Fibroblast of mammary gland (primary cell): Measurements from ENCODE around the gene DNAH1.

Experiments
- DNase-seq: peaks from one replicate; pipeline ENCODE4 v3.0.0-alpha.2; 2010; ENCODE audit warnings: low read depth
- H3K4me3 ChIP-seq: 2 replicates; pipeline ENCODE4 v1.5.1; 2011; ENCODE audit warnings: low read depth, mild to moderate bottlenecking, low read length, moderate library complexity; ENCODE audit not compliant: control insufficient read depth
- TF ChIP-seq, protein P1 (sequence below): conservative IDR thresholded peaks from 2 replicates; pipeline ENCODE4 v1.5.1; 2011; ENCODE audit warnings: low read depth, low read length, inconsistent platforms; ENCODE audit not compliant: control insufficient read depth, insufficient read depth

Gene DNAH1

GRCh38 chr3:52359116-52359855 lies 43.2 kb downstream of the DNAH1 start:
- no peak overlapping the region for H3K4me3 ChIP-seq
- TF ChIP-seq, protein P1, sequence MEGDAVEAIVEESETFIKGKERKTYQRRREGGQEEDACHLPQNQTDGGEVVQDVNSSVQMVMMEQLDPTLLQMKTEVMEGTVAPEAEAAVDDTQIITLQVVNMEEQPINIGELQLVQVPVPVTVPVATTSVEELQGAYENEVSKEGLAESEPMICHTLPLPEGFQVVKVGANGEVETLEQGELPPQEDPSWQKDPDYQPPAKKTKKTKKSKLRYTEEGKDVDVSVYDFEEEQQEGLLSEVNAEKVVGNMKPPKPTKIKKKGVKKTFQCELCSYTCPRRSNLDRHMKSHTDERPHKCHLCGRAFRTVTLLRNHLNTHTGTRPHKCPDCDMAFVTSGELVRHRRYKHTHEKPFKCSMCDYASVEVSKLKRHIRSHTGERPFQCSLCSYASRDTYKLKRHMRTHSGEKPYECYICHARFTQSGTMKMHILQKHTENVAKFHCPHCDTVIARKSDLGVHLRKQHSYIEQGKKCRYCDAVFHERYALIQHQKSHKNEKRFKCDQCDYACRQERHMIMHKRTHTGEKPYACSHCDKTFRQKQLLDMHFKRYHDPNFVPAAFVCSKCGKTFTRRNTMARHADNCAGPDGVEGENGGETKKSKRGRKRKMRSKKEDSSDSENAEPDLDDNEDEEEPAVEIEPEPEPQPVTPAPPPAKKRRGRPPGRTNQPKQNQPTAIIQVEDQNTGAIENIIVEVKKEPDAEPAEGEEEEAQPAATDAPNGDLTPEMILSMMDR, result no peak
- no peak for DNase-seq

DNA sequence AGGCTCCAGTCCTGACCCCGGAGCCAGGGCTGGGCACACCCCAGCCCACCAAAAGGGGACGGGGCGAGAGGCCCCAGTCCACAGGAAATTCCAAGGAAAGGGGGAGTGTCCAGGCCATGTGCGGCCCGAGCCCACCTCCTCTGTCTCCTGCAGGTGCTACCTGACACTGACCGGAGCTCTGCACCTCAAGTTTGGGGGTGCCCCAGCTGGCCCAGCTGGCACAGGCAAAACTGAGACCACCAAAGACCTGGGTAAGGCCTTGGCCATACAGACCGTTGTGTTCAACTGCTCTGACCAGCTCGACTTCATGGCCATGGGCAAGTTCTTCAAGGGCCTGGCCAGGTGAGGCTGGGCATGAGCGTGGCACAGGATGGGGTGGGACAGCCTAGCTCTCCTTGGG lies 44.9 kb downstream of the DNAH1 start:
- no peak for DNase-seq
- H3K4me3 ChIP-seq, result no peak overlapping the region
- TF ChIP-seq, protein P1, result no peak

- TF ChIP-seq, protein P1, result no peak
- no peak for DNase-seq
- H3K4me3 ChIP-seq, result no peak overlapping the region
These were observed 45.3 kb downstream of the DNAH1 start for GRCh38 chr3:52361454-52361853.

- no peak overlapping the region for H3K4me3 ChIP-seq
- TF ChIP-seq, protein P1, result no peak
- DNase-seq, result no peak
These were observed 45.8 kb downstream of the DNAH1 start for GRCh38 chr3:52361898-52362297.

GRCh38 chr3:52364322-52365035 lies 48.4 kb downstream of the DNAH1 start:
- TF ChIP-seq, protein P1, result no peak
- no peak for DNase-seq
- no peak overlapping the region for H3K4me3 ChIP-seq

DNA sequence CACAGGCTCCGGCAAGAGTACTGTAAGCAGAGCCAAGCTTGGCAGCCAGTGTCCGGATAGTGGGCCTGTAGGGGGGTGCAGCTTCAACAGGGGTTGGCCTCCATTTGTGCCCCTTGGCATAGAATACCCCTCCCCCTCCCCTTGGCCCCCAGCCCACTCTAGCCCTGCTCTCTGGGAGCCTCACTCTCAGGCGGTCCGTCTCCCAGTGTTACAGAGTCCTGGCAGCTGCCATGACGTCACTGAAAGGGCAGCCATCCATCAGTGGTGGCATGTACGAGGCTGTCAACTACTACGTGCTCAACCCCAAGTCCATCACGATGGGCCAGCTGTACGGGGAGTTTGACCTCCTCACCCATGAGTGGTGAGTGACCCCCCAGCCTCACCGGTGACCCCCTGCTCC lies 50.4 kb downstream of the DNAH1 start:
- no peak overlapping the region for H3K4me3 ChIP-seq
- TF ChIP-seq, protein P1, result no peak
- DNase-seq, result no peak
